Rectal smooth muscle tissue (tissue), 1 donor: ENCODE data around the gene CHAF1A.

ENCODE experiments used
- H3K27ac ChIP-seq: one replicate; pipeline ENCODE4 v1.7.0; 2013; ENCODE audit warnings: low read depth, low read length, inconsistent platforms
- H3K27me3 ChIP-seq: one replicate; pipeline ENCODE4 v1.7.0; 2013; ENCODE audit warnings: low read length; ENCODE audit not compliant: control insufficient read depth, insufficient read depth
- H3K36me3 ChIP-seq: one replicate; pipeline ENCODE4 v1.7.0; 2013; ENCODE audit warnings: low read length; ENCODE audit not compliant: control insufficient read depth, insufficient read depth
- H3K4me1 ChIP-seq: one replicate; pipeline ENCODE4 v1.7.0; 2013; ENCODE audit warnings: low read length; ENCODE audit not compliant: control insufficient read depth, insufficient read depth
- H3K4me3 ChIP-seq: one replicate; pipeline ENCODE4 v1.7.0; 2013; ENCODE audit warnings: low read length
- H3K9ac ChIP-seq: one replicate; pipeline ENCODE4 v1.7.0; 2013; ENCODE audit warnings: low read length

The CHAF1A gene

GRCh38 chr19:4446704-4447200 lies 44.3 kb downstream of the CHAF1A start:
- Histone ChIP-seq H3K4me3 (no peak overlapping the region), H3K36me3 (peaks cover 27% of the 10 kb centered on the region), H3K9ac (no peak overlapping the region), H3K27ac (no peak overlapping the region), H3K4me1 (no peaks in the 10 kb centered on the region), H3K27me3 (no peaks in the 10 kb centered on the region)

- no peak overlapping the region for H3K27ac ChIP-seq
- H3K4me1 ChIP-seq = no peaks in the 10 kb centered on the region
- H3K4me3 ChIP-seq = no peak overlapping the region
- H3K9ac ChIP-seq = no peak overlapping the region
- H3K27me3 ChIP-seq = no peaks in the 10 kb centered on the region
- peaks cover 28% of the 10 kb centered on the region for H3K36me3 ChIP-seq
Measured at GRCh38 chr19:4447327-4448146, 45.1 kb downstream of the CHAF1A start.

GRCh38 chr19:4448147-4448985 lies 45.9 kb downstream of the CHAF1A start:
- H3K4me3 ChIP-seq = no peak overlapping the region
- no peaks in the 10 kb centered on the region for H3K4me1 ChIP-seq
- no peak overlapping the region for H3K9ac ChIP-seq
- H3K36me3 ChIP-seq = peaks cover 35% of the 10 kb centered on the region
- H3K27ac ChIP-seq = no peak overlapping the region
- H3K27me3 ChIP-seq = no peaks in the 10 kb centered on the region

GRCh38 chr19:4449022-4449638 lies 46.7 kb downstream of the CHAF1A start:
- H3K36me3 ChIP-seq = peaks cover 37% of the 10 kb centered on the region
- no peaks in the 10 kb centered on the region for H3K27me3 ChIP-seq
- H3K4me1 ChIP-seq = no peaks in the 10 kb centered on the region
- H3K27ac ChIP-seq = peak overlapping the region; percentile 56
- no peak overlapping the region for H3K4me3 ChIP-seq
- H3K9ac ChIP-seq = no peak overlapping the region

- Histone ChIP-seq H3K27me3 (no peaks in the 10 kb centered on the region), H3K36me3 (peaks cover 42% of the 10 kb centered on the region), H3K27ac (no peak overlapping the region), H3K4me3 (no peak overlapping the region), H3K9ac (no peak overlapping the region), H3K4me1 (no peaks in the 10 kb centered on the region)
Measured at GRCh38 chr19:4449639-4450028, 47.2 kb downstream of the CHAF1A start.

GRCh38 chr19:4452230-4452990 lies 50.0 kb downstream of the CHAF1A start:
- no peak overlapping the region for H3K4me3 ChIP-seq
- no peak overlapping the region for H3K27ac ChIP-seq
- peaks cover 26% of the 10 kb centered on the region for H3K36me3 ChIP-seq
- H3K9ac ChIP-seq = no peak overlapping the region
- H3K4me1 ChIP-seq = peaks cover 11% of the 10 kb centered on the region
- H3K27me3 ChIP-seq = no peaks in the 10 kb centered on the region

GRCh38 chr19:4453232-4454179 lies 51.1 kb downstream of the CHAF1A start:
- Histone ChIP-seq H3K27me3 (no peaks in the 10 kb centered on the region), H3K36me3 (peaks cover 18% of the 10 kb centered on the region), H3K27ac (no peak overlapping the region), H3K4me3 (no peak overlapping the region), H3K4me1 (peaks cover 11% of the 10 kb centered on the region), H3K9ac (no peak overlapping the region)

- peak overlapping the region; percentile 29 for H3K4me3 ChIP-seq
- H3K27me3 ChIP-seq = no peaks in the 10 kb centered on the region
- H3K27ac ChIP-seq = peak overlapping the region; percentile 55
- no peak overlapping the region for H3K9ac ChIP-seq
- peaks cover 11% of the 10 kb centered on the region for H3K4me1 ChIP-seq
- H3K36me3 ChIP-seq = peaks cover 15% of the 10 kb centered on the region
Measured at GRCh38 chr19:4454747-4455718, 52.6 kb downstream of the CHAF1A start.

GRCh38 chr19:4455719-4456475 lies 53.5 kb downstream of the CHAF1A start:
- H3K27me3 ChIP-seq = no peaks in the 10 kb centered on the region
- H3K36me3 ChIP-seq = peaks cover 15% of the 10 kb centered on the region
- peak overlapping the region; percentile 83 for H3K4me3 ChIP-seq
- peak overlapping the region; percentile 76 for H3K27ac ChIP-seq
- H3K9ac ChIP-seq = peak overlapping the region; percentile 1
- H3K4me1 ChIP-seq = peaks cover 11% of the 10 kb centered on the region

- Histone ChIP-seq H3K36me3 (peaks cover 15% of the 10 kb centered on the region), H3K27ac (peak overlapping the region; percentile 76), H3K4me3 (peak overlapping the region; percentile 83), H3K4me1 (peaks cover 11% of the 10 kb centered on the region), H3K9ac (peak overlapping the region; percentile 2), H3K27me3 (no peaks in the 10 kb centered on the region)
Measured at GRCh38 chr19:4456476-4456842, 54.0 kb downstream of the CHAF1A start.
